Transverse colon (tissue), 4 donors: ENCODE data around the gene FMNL2.

Experiments used
- CTCF ChIP-seq, 5 experiments: fragments of 200-600 bp in 3 of 5; fragments of 450-650 bp in 2 of 5; sonication (generic) in 3 of 5; IDR thresholded peaks; 1 replicate in 2 of 5; 2 replicates in 3 of 5; pipeline ENCODE4 v1.5.1; 2016 to 2017; ENCODE audit warnings: antibody characterized with exemption in 5 of 5, inconsistent platforms in 3 of 5, mild to moderate bottlenecking in 2 of 5, moderate library complexity in 1 of 5
- EP300 ChIP-seq: sonication (generic); formaldehyde crosslinking; IDR thresholded peaks from one replicate; pipeline ENCODE4 v1.6.1; 2017; ENCODE audit warnings: antibody characterized with exemption, low read depth
- POLR2A ChIP-seq: fragments of 450-650 bp; IDR thresholded peaks from one replicate; pipeline ENCODE4 v1.6.1; 2016; ENCODE audit warnings: antibody characterized with exemption, mild to moderate bottlenecking, moderate library complexity
- POLR2AphosphoS5 ChIP-seq, 3 donors: sonication (generic); formaldehyde crosslinking; IDR thresholded peaks; one replicate each; pipeline ENCODE4 v1.6.1; 2016; ENCODE audit warnings: antibody characterized with exemption in 3 of 3

- TF ChIP-seq CTCF (IDR thresholded peaks at IDR 0.05) (no peak), EP300 (no peak), POLR2AphosphoS5 (IDR thresholded peaks at IDR 0.05) (no peak), POLR2A (no peak)
These were observed 138.3 kb downstream of the FMNL2 start for GRCh38 chr2:152473151-152473857.
